Kidney (tissue), 14 donors: ENCODE measurements around the gene DEGS1. TPM values are rescaled to one million over a fixed set of nuclear protein-coding genes. Genes with fewer than 3 reads are reported as not detected.

Experiments used
- DNase-seq, 5 donors: peaks; one replicate each; pipeline ENCODE4 v3.0.0-alpha.2; 2013 to 2020
- FAIRE-seq: peaks from 2 replicates; lab custom pipeline; 2012; peaks lifted over from hg19 to GRCh38; lab: Jason Lieb, UNC
- H3K27ac ChIP-seq, 2 donors: one replicate each; pipeline ENCODE4 v1.7.0; 2013; ENCODE audit warnings: low read depth in 2 of 2, low read length in 2 of 2, inconsistent platforms in 1 of 2
- H3K27me3 ChIP-seq: one replicate; pipeline ENCODE4 v1.7.1; 2013; ENCODE audit warnings: low read length, inconsistent platforms; ENCODE audit not compliant: control insufficient read depth, insufficient read depth
- H3K36me3 ChIP-seq, 3 donors: one replicate each; pipeline versions ENCODE4 v1.7.0 to v1.7.1; 2013; ENCODE audit warnings: low read length in 3 of 3, control low read depth in 1 of 3, inconsistent platforms in 1 of 3; ENCODE audit not compliant: insufficient read depth in 3 of 3, control insufficient read depth in 2 of 3
- H3K4me1 ChIP-seq, 3 donors: one replicate each; pipeline versions ENCODE4 v1.7.0 to v1.7.1; 2013; ENCODE audit warnings: low read length in 3 of 3, inconsistent platforms in 1 of 3, low read depth in 1 of 3; ENCODE audit not compliant: control insufficient read depth in 2 of 3, insufficient read depth in 2 of 3
- H3K4me3 ChIP-seq, 3 donors: one replicate each; pipeline versions ENCODE4 v1.7.0 to v1.8.1; 2013; ENCODE audit warnings: low read length in 3 of 3, control low read depth in 1 of 3, inconsistent platforms in 1 of 3
- H3K9ac ChIP-seq, 3 donors: one replicate each; pipeline versions ENCODE4 v1.7.0 to v1.7.1; 2013; ENCODE audit warnings: low read length in 3 of 3, control low read depth in 1 of 3, inconsistent platforms in 1 of 3
- H3K9me3 ChIP-seq, 3 donors: one replicate each; pipeline versions ENCODE4 v1.7.0 to v1.7.1; 2013; ENCODE audit warnings: low read length in 3 of 3, control low read depth in 1 of 3, inconsistent platforms in 1 of 3; ENCODE audit not compliant: control insufficient read depth in 2 of 3, insufficient read depth in 1 of 3
- CTCF ChIP-seq: IDR thresholded peaks from 3 replicates; pipeline ENCODE4 v1.5.1; 2012; ENCODE audit warnings: mild to moderate bottlenecking, moderate library complexity, borderline replicate concordance; ENCODE audit not compliant: insufficient read depth; ENCODE audit errors: extremely low read depth
- intact Hi-C: fragments of 100-400 bp; cut with DNase I; formaldehyde crosslinking; loops from one replicate; pipeline ENCODE4 v1.11.1; 2022
- polyA plus RNA-seq: library from polyadenylated mRNA; stranded (reverse); fragments of 350-450 nt; fragmentation: Illumina TruSeq; extraction: RNeasy Lipid Tissue Mini Kit (QIAGEN cat#74804); gene quantifications from one replicate; pipeline ENCODE4 v1.2.3, GENCODE V29; 2014; ENCODE audit warnings: low read depth, low replicate concordance; ENCODE audit not compliant: insufficient read depth
- total RNA-seq: library from RNA; stranded (reverse); fragmentation: NEBNext Ultra II Directional; extraction: Animal tissue kit (Norgen Biotek cat#: 25700); gene quantifications from one replicate; pipeline ENCODE4 v1.2.1, GENCODE V29; 2021
- donor health status: control.
- donor health status: control.
- donor health status: control.
- donor health status: control.
- donor health status: control.
- donor health status: DM: yes; HTN: yes; CAD: no.
- donor health status: Normal renal cell carcinoma (clear cell type).

The DEGS1 gene
- total and polyA plus RNA-seq, 2 donors from 2014 or later, result 32.5 to 83.1 TPM

GRCh38 chr1:224198572-224198971 lies 15.5 kb downstream of the DEGS1 start:
- Histone ChIP-seq H3K4me3 (no peak overlapping the region), H3K4me1 (peaks cover 0 to 15% (median 13%) of the 10 kb centered on the region in 3 donors), H3K36me3 (no peaks in the 10 kb centered on the region), H3K9ac (no peak overlapping the region), H3K9me3 (no peaks in the 10 kb centered on the region), H3K27ac (no peak overlapping the region), H3K27me3 (no peaks in the 10 kb centered on the region)
- no peak for FAIRE-seq
- no peak for DNase-seq
- intact Hi-C loops, result no loop called here
- no peak for TF ChIP-seq CTCF

- no peaks in the 10 kb centered on the region for H3K9me3 ChIP-seq
- no peak for TF ChIP-seq CTCF
- H3K36me3 ChIP-seq, result no peaks in the 10 kb centered on the region
- H3K27ac ChIP-seq, result no peak overlapping the region
- peaks cover 0 to 19% (median 16%) of the 10 kb centered on the region in 3 donors for H3K4me1 ChIP-seq
- no peak overlapping the region for H3K9ac ChIP-seq
- no peak for DNase-seq
- no peaks in the 10 kb centered on the region for H3K27me3 ChIP-seq
- intact Hi-C loops, result no loop called here
- no peak for FAIRE-seq
- H3K4me3 ChIP-seq, result no peak overlapping the region
Observed at GRCh38 chr1:224199679-224200078, 16.6 kb downstream of the DEGS1 start.

DNA sequence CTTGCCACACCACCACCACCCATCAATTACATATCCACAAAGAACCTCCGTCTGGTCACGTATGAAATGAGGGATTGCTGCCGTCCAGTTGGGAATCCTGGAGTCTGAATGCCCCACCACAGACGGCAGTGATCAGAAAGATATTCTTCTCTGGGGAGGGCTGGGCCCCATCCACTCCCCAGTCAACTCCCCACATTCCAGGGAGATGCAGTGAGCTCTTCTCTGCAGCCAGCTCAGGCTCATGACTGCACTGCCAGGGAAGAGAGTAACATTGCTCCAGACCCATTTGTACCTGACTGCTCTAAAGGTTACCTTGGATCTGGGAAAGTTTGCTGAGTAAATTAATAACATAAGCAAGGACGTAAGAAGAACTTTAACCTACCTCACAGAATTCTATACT lies 18.3 kb downstream of the DEGS1 start:
- TF ChIP-seq CTCF, result no peak
- Histone ChIP-seq H3K4me3 (no peak overlapping the region), H3K9me3 (no peaks in the 10 kb centered on the region), H3K36me3 (no peaks in the 10 kb centered on the region), H3K9ac (no peak overlapping the region), H3K27ac (no peak overlapping the region), H3K27me3 (no peaks in the 10 kb centered on the region), H3K4me1 (peaks cover 0 to 23% (median 17%) of the 10 kb centered on the region in 3 donors)
- FAIRE-seq, result no peak
- intact Hi-C loops, result no loop called here
- peak in 1 of 5 donors; percentile 24 for DNase-seq

DNA sequence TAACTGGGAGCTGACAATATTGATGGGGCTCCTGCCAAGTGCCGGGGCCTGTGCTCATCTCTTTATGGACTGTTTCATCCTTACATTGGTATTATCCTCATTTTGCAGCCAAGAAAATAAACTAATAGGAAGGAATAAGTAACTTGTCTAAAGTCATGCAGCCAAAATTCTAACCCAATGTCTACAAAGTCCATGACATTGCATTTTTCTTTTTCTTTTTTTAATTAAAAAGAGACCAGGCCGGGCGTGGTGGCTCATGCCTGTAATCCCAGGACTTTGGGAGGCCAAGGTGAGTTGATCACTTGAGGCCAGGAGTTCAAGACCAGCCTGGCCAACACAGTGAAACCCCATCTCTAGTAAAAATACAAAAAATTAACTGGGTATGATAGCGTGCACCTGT lies 18.8 kb downstream of the DEGS1 start:
- no peak for TF ChIP-seq CTCF
- Histone ChIP-seq H3K27ac (no peak overlapping the region), H3K27me3 (no peaks in the 10 kb centered on the region), H3K4me1 (peaks cover 0 to 20% (median 17%) of the 10 kb centered on the region in 3 donors), H3K9ac (no peak overlapping the region), H3K9me3 (no peaks in the 10 kb centered on the region), H3K4me3 (no peak overlapping the region), H3K36me3 (no peaks in the 10 kb centered on the region)
- DNase-seq, result peak in 1 of 5 donors; percentile 2
- FAIRE-seq, result no peak
- intact Hi-C loops, result no loop called here
